AG20443 (cell line): ENCODE data around the gene C1orf21.
A peak's percentile ranks its signal among the peaks of the same experiment; 100 is the strongest.

Experiments used
- DNase-seq: peaks from one replicate; pipeline ENCODE4 v3.0.0; 2012; ENCODE audit warnings: low spot score, mixed read lengths

The C1orf21 gene

GRCh38 chr1:184513966-184514365 lies 127.1 kb downstream of the C1orf21 start:
- DNase-seq = no peak

GRCh38 chr1:184514447-184514846 lies 127.6 kb downstream of the C1orf21 start:
- DNase-seq = no peak

GRCh38 chr1:184517130-184517529 lies 130.3 kb downstream of the C1orf21 start:
- DNase-seq = no peak

- DNase-seq = no peak
These were observed 132.0 kb downstream of the C1orf21 start for GRCh38 chr1:184518736-184519357.

- peak; percentile 11 for DNase-seq
These were observed 133.5 kb downstream of the C1orf21 start for GRCh38 chr1:184520336-184520735.

GRCh38 chr1:184524248-184524647 lies 137.4 kb downstream of the C1orf21 start:
- DNase-seq = no peak

GRCh38 chr1:184527402-184527801 lies 140.6 kb downstream of the C1orf21 start:
- DNase-seq = no peak

- DNase-seq = no peak
These were observed 143.4 kb downstream of the C1orf21 start for GRCh38 chr1:184530226-184530625.

- no peak for DNase-seq
These were observed 144.5 kb downstream of the C1orf21 start for GRCh38 chr1:184531296-184531695.

- no peak for DNase-seq
These were observed 145.4 kb downstream of the C1orf21 start for GRCh38 chr1:184532199-184532598.

- no peak for DNase-seq
These were observed 146.2 kb downstream of the C1orf21 start for GRCh38 chr1:184533049-184533448.

GRCh38 chr1:184533915-184534314 lies 147.1 kb downstream of the C1orf21 start:
- DNase-seq = no peak

- no peak for DNase-seq
These were observed 147.9 kb downstream of the C1orf21 start for GRCh38 chr1:184534690-184535089.

- peak; percentile 42 for DNase-seq
These were observed 148.6 kb downstream of the C1orf21 start for GRCh38 chr1:184535191-184535970.

GRCh38 chr1:184536246-184536985 lies 149.6 kb downstream of the C1orf21 start:
- DNase-seq = no peak

- DNase-seq = no peak
These were observed 152.8 kb downstream of the C1orf21 start for GRCh38 chr1:184539580-184539979.

- no peak for DNase-seq
These were observed 154.8 kb downstream of the C1orf21 start for GRCh38 chr1:184541537-184542152.

GRCh38 chr1:184542291-184542690 lies 155.5 kb downstream of the C1orf21 start:
- no peak for DNase-seq

GRCh38 chr1:184545601-184546000 lies 158.8 kb downstream of the C1orf21 start:
- DNase-seq = peak; percentile 72

GRCh38 chr1:184552446-184552845 lies 165.6 kb downstream of the C1orf21 start:
- DNase-seq = no peak

GRCh38 chr1:184553845-184554244 lies 167.0 kb downstream of the C1orf21 start:
- no peak for DNase-seq
